SIG-M5 (cell line): ENCODE results near the gene GGCX.
"Not testable (repeated sequence)": the region's sequence is repeated elsewhere in the genome, so short reads cannot be mapped to it uniquely, and the experiment has no call there.

Source experiments
- DNase-seq: peaks from one replicate; lab custom pipeline; 2025; lab: John Stamatoyannopoulos, UW

Gene GGCX

GRCh38 chr2:85575739-85576138, 14.4 kb upstream of the GGCX start:
- no peak for DNase-seq

GRCh38 chr2:85566265-85566664, 5.0 kb upstream of the GGCX start:
- DNase-seq: no peak

GRCh38 chr2:85564144-85564563, 2.9 kb upstream of the GGCX start:
- DNase-seq: peak; percentile 80

GRCh38 chr2:85560812-85561279, 447 bp downstream of the GGCX start:
- no peak for DNase-seq

GRCh38 chr2:85560403-85560726, 928 bp downstream of the GGCX start:
- not testable (repeated sequence) for DNase-seq

GRCh38 chr2:85558160-85558559, 3.1 kb downstream of the GGCX start:
- DNase-seq: no peak

- DNase-seq: no peak
Observed at GRCh38 chr2:85557130-85557529, 4.2 kb downstream of the GGCX start.

GRCh38 chr2:85554980-85555612, 6.2 kb downstream of the GGCX start:
- DNase-seq: no peak

- DNase-seq: no peak
Observed at GRCh38 chr2:85553184-85553583, 8.1 kb downstream of the GGCX start.

GRCh38 chr2:85551698-85552678, 9.3 kb downstream of the GGCX start:
- peak; percentile 22 for DNase-seq

- no peak for DNase-seq
Observed at GRCh38 chr2:85550486-85550885, 10.8 kb downstream of the GGCX start.

- no peak for DNase-seq
Observed at GRCh38 chr2:85549826-85550225, 11.5 kb downstream of the GGCX start.

GRCh38 chr2:85549095-85549494, 12.2 kb downstream of the GGCX start:
- no peak for DNase-seq

GRCh38 chr2:85548608-85548900, 12.7 kb downstream of the GGCX start:
- no peak for DNase-seq

GRCh38 chr2:85547859-85548607, 13.3 kb downstream of the GGCX start:
- DNase-seq: no peak

GRCh38 chr2:85547089-85547858, 14.0 kb downstream of the GGCX start:
- no peak for DNase-seq

- DNase-seq: no peak
Observed at GRCh38 chr2:85545780-85546240, 15.5 kb downstream of the GGCX start.

GRCh38 chr2:85544915-85545779, 16.1 kb downstream of the GGCX start:
- DNase-seq: not testable (repeated sequence)

- not testable (repeated sequence) for DNase-seq
Observed at GRCh38 chr2:85544254-85544691, 17.0 kb downstream of the GGCX start.

GRCh38 chr2:85542777-85543176, 18.5 kb downstream of the GGCX start:
- DNase-seq: no peak
